IMR-90 (cell line): Measurements from ENCODE around the gene RASGEF1C. TPM values are rescaled to one million over a fixed set of nuclear protein-coding genes. Genes with fewer than 3 reads are reported as not detected.

ENCODE experiments used
- ATAC-seq: fragments of 200-7000 bp; cut with Tn5 transposase; 2 replicates; pipeline ENCODE4 v1.9.1; 2020; ENCODE audit warnings: low read depth, mild to moderate bottlenecking, moderate library complexity
- BruUV-seq: library from RNA; stranded (reverse); fragments of 400-500 nt; replicated peaks from 2 replicates; lab custom pipeline; 2021; lab: Mats Ljungman, UMichigan
- CTCF ChIA-PET: fragments of 300-600 bp; formaldehyde crosslinking; extraction: SDS; loops from one replicate; lab custom pipeline; 2021; ENCODE audit warnings: antibody characterized with exemption; lab: Yijun Ruan, JAX
- POLR2A ChIA-PET: fragments of 300-600 bp; sonication (Branson Sonifier 250); formaldehyde crosslinking; loops from one replicate; lab custom pipeline; 2022; ENCODE audit warnings: antibody characterized with exemption; ENCODE audit not compliant: unreplicated experiment; lab: Charles Lee
- DNase-seq: peaks from one replicate; pipeline ENCODE4 v3.0.0; 2013
- H2AFZ ChIP-seq: replicated peaks from 2 replicates; pipeline ENCODE3; 2013; ENCODE audit warnings: low read length, mild to moderate bottlenecking; ENCODE audit not compliant: poor library complexity
- H2AK5ac ChIP-seq: 2 replicates; pipeline ENCODE4 v1.6.1; 2013; ENCODE audit warnings: low read depth, low read length, inconsistent platforms
- H2AK9ac ChIP-seq: replicated peaks from 2 replicates; pipeline ENCODE3; 2013; ENCODE audit warnings: mild to moderate bottlenecking, low read depth, low read length, moderate library complexity; ENCODE audit not compliant: poor library complexity
- H2BK120ac ChIP-seq: 2 replicates; pipeline ENCODE4 v1.6.1; 2013; ENCODE audit warnings: low read depth, low read length, inconsistent platforms
- H2BK15ac ChIP-seq: 3 replicates; pipeline ENCODE4 v1.6.1; 2013; ENCODE audit warnings: low read depth, low read length, inconsistent platforms
- H2BK20ac ChIP-seq: 2 replicates; pipeline ENCODE4 v1.6.1; 2013; ENCODE audit warnings: low read depth, mild to moderate bottlenecking, inconsistent platforms, low read length, moderate library complexity
- H2BK5ac ChIP-seq: 2 replicates; pipeline ENCODE4 v1.6.1; 2013; ENCODE audit warnings: mild to moderate bottlenecking, low read depth, low read length, inconsistent platforms; ENCODE audit not compliant: poor library complexity, severe bottlenecking
- H3K14ac ChIP-seq: replicated peaks from 2 replicates; pipeline ENCODE4 v1.6.1; 2013; ENCODE audit warnings: low read depth, low read length, inconsistent platforms
- H3K18ac ChIP-seq: 2 replicates; pipeline ENCODE4 v1.6.1; 2013; ENCODE audit warnings: low read depth, low read length, control low read depth
- H3K23ac ChIP-seq: 2 replicates; pipeline ENCODE4 v1.6.1; 2013; ENCODE audit warnings: low read depth, low read length, inconsistent platforms
- H3K27ac ChIP-seq: 2 replicates; pipeline ENCODE4 v1.5.1; 2013; ENCODE audit warnings: mild to moderate bottlenecking, control low read depth, low read length; ENCODE audit not compliant: insufficient read depth
- H3K27me3 ChIP-seq: 2 replicates; pipeline ENCODE4 v1.6.1; 2013; ENCODE audit warnings: low read length; ENCODE audit not compliant: control insufficient read depth, insufficient read depth
- H3K36me3 ChIP-seq: 2 replicates; pipeline ENCODE4 v1.6.1; 2013; ENCODE audit warnings: low read length, mixed read lengths; ENCODE audit not compliant: control insufficient read depth, insufficient read depth
- H3K4ac ChIP-seq: 2 replicates; pipeline ENCODE4 v1.6.1; 2013; ENCODE audit warnings: low read depth, low read length, inconsistent platforms
- H3K4me1 ChIP-seq: 2 replicates; pipeline ENCODE4 v1.6.1; 2013; ENCODE audit warnings: low read length, mixed read lengths; ENCODE audit not compliant: control insufficient read depth, insufficient read depth
- H3K4me2 ChIP-seq: 2 replicates; pipeline ENCODE4 v1.6.1; 2013; ENCODE audit warnings: low read depth, mild to moderate bottlenecking, control low read depth, low read length, moderate library complexity
- H3K4me3 ChIP-seq: 2 replicates; pipeline ENCODE4 v1.5.1; 2013; ENCODE audit warnings: low read depth, mild to moderate bottlenecking, control low read depth, low read length, moderate library complexity; ENCODE audit not compliant: insufficient read depth
- H3K56ac ChIP-seq: 2 replicates; pipeline ENCODE4 v1.6.1; 2013; ENCODE audit warnings: low read length, inconsistent platforms; ENCODE audit not compliant: insufficient read depth; ENCODE audit errors: extremely low read depth
- H3K79me1 ChIP-seq, 2 experiments: 2 replicates each; pipeline ENCODE4 v1.6.1; 2013; ENCODE audit warnings: low read length in 2 of 2, inconsistent platforms in 1 of 2, low read depth in 1 of 2
- H3K9ac ChIP-seq: 2 replicates; pipeline ENCODE4 v1.6.1; 2013; ENCODE audit warnings: low read depth, low read length, control low read depth
- H3K9me1 ChIP-seq: 2 replicates; pipeline ENCODE4 v1.6.1; 2013; ENCODE audit warnings: low read length, inconsistent platforms; ENCODE audit not compliant: insufficient read depth
- H3K9me3 ChIP-seq: 2 replicates; pipeline ENCODE4 v1.6.1; 2013; ENCODE audit warnings: low read length; ENCODE audit not compliant: control insufficient read depth, insufficient read depth
- H4K20me1 ChIP-seq: 2 replicates; pipeline ENCODE4 v1.6.1; 2013; ENCODE audit warnings: low read length, inconsistent platforms; ENCODE audit not compliant: insufficient read depth
- H4K5ac ChIP-seq: 2 replicates; pipeline ENCODE4 v1.6.1; 2013; ENCODE audit warnings: mild to moderate bottlenecking, low read depth, low read length, control low read depth
- H4K8ac ChIP-seq, 2 experiments: 2 replicates each; pipeline ENCODE4 v1.6.1; 2013; ENCODE audit warnings: low read depth in 2 of 2, low read length in 2 of 2, control low read depth in 1 of 2, inconsistent platforms in 1 of 2
- H4K91ac ChIP-seq: 2 replicates; pipeline ENCODE4 v1.6.1; 2013; ENCODE audit warnings: low read depth, low read length, inconsistent platforms; ENCODE audit not compliant: insufficient read depth
- BHLHE40 ChIP-seq: fragments of 150-350 bp; IDR thresholded peaks from 2 replicates; pipeline ENCODE4 v1.6.1; 2016; ENCODE audit warnings: mild to moderate bottlenecking, low read depth, low read length
- CEBPB ChIP-seq: IDR thresholded peaks from 2 replicates; pipeline ENCODE4 v1.6.1; 2012; ENCODE audit warnings: low read depth, low read length, improper control_type of control experiment
- CHD1 ChIP-seq: IDR thresholded peaks from 2 replicates; pipeline ENCODE4 v1.6.1; 2012; ENCODE audit warnings: low read depth, low read length, improper control_type of control experiment
- ELK1 ChIP-seq: fragments of 150-350 bp; IDR thresholded peaks from 2 replicates; pipeline ENCODE4 v1.6.1; 2016; ENCODE audit warnings: low read depth, mild to moderate bottlenecking, low read length, moderate library complexity, borderline replicate concordance
- FOS ChIP-seq: fragments of 150-350 bp; IDR thresholded peaks from 2 replicates; pipeline ENCODE4 v1.6.1; 2016; ENCODE audit warnings: low read depth, low read length
- MXI1 ChIP-seq: IDR thresholded peaks from 2 replicates; pipeline ENCODE4 v1.6.1; 2012; ENCODE audit warnings: low read depth, mild to moderate bottlenecking, low read length, moderate library complexity, borderline replicate concordance
- RCOR1 ChIP-seq: IDR thresholded peaks from 2 replicates; pipeline ENCODE4 v1.6.1; 2012; ENCODE audit warnings: mild to moderate bottlenecking, low read length, improper control_type of control experiment; ENCODE audit not compliant: insufficient replicate concordance
- SMC3 ChIP-seq: fragments of 150-350 bp; IDR thresholded peaks from 2 replicates; pipeline ENCODE4 v1.6.1; 2016; ENCODE audit warnings: low read depth, mild to moderate bottlenecking, antibody characterized with exemption, low read length, moderate library complexity
- USF2 ChIP-seq: fragments of 150-350 bp; IDR thresholded peaks from 2 replicates; pipeline ENCODE4 v1.6.1; 2017; ENCODE audit warnings: mild to moderate bottlenecking, antibody characterized with exemption, low read length, low read depth
- whole genome bisulfite sequencing, 2 experiments: methylation state at CpG; one replicate each; pipeline versions ENCODE4 v1.1.5 to v1.1.7; 2013; ENCODE audit warnings: missing lambda C conversion rate in 2 of 2; ENCODE audit not compliant: insufficient read length in 1 of 2; ENCODE audit errors: extremely low coverage in 2 of 2; 5-methylcytosine and 5-hydroxymethylcytosine counted together
- dilution Hi-C: fragments of 300-500 bp; cut with HindIII; formaldehyde crosslinking; loops from one replicate; pipeline ENCODE4 v1.14.3; 2018; ENCODE audit warnings: low sequenced_read_pairs; ENCODE audit not compliant: unreplicated experiment
- in situ Hi-C: fragments of 300-500 bp; cut with MboI; formaldehyde crosslinking; loops from 3 replicates; pipeline ENCODE4 v1.14.3; 2019; ENCODE audit warnings: low sequenced_read_pairs, inconsistent platforms, mixed read lengths
- intact Hi-C: fragments of 100-400 bp; cut with micrococcal nuclease; formaldehyde crosslinking; loops from 2 replicates; pipeline ENCODE4 v1.10.0; 2022
- polyA plus RNA-seq, 3 experiments: library from polyadenylated mRNA; depleted of rRNA; stranded (reverse); fragments of >200 nt; gene quantifications; 2 replicates each; pipeline ENCODE4 v1.2.3, GENCODE V29; 2012; ENCODE audit warnings: low replicate concordance in 1 of 3
- total RNA-seq: library from RNA; depleted of rRNA; stranded (reverse); fragments of >200 nt; gene quantifications from 2 replicates; pipeline ENCODE4 v1.2.3, GENCODE V29; 2012

The RASGEF1C gene
- total and polyA plus RNA-seq, 2 of the 4 experiments (the other 2 are of a cell fraction), result not detected

- H3K56ac ChIP-seq, result no peak overlapping the region
- no peak overlapping the region for H2AK5ac ChIP-seq
- dilution Hi-C loops (no loop called here), in situ Hi-C loops (no loop called here), intact Hi-C loops (no loop called here)
- no peak for TF ChIP-seq RCOR1
- TF ChIP-seq CEBPB, result no peak
- TF ChIP-seq FOS, result no peak
- TF ChIP-seq ELK1, result no peak
- no peak for TF ChIP-seq USF2
- no peak for TF ChIP-seq CHD1
- no peak for TF ChIP-seq MXI1
- no peak for TF ChIP-seq SMC3
- TF ChIP-seq BHLHE40, result no peak
- no peaks in the 10 kb centered on the region; the same call in 1 of the 2 replicates for H3K4me1 ChIP-seq
- H3K9ac ChIP-seq, result no peak overlapping the region
- 17% methylated on average over 1 of the region's 9 CpGs; no CpG with 5 or more reads in 1 of the 2 experiments for WGBS, 2 experiments
- H4K20me1 ChIP-seq, result no peaks in the 10 kb centered on the region
- ChIA-PET POLR2A (no interaction called here), CTCF (no interaction called here)
- H3K79me1 ChIP-seq, result no peaks in the 10 kb centered on the region
- H2BK120ac ChIP-seq, result no peak overlapping the region
- ATAC-seq, result no peak
- H4K91ac ChIP-seq, result no peak overlapping the region
- no peak overlapping the region for H3K4ac ChIP-seq
- H3K4me2 ChIP-seq, result no peak overlapping the region
- BruUV-seq, result no TSS peak
- H2BK20ac ChIP-seq, result no peak overlapping the region
- no peak overlapping the region for H3K14ac ChIP-seq
- no peak overlapping the region for H2AK9ac ChIP-seq
- H4K5ac ChIP-seq, result no peak overlapping the region
- H3K9me1 ChIP-seq, result no peaks in the 10 kb centered on the region
- no peak overlapping the region for H3K4me3 ChIP-seq
- H3K9me3 ChIP-seq, result no peaks in the 10 kb centered on the region
- no peak overlapping the region for H2BK5ac ChIP-seq
- no peak overlapping the region for H3K18ac ChIP-seq
- H2BK15ac ChIP-seq, result no peak overlapping the region
- no peaks in the 10 kb centered on the region for H3K36me3 ChIP-seq
- DNase-seq, result no peak
- H3K23ac ChIP-seq, result no peak overlapping the region
- no peak overlapping the region for H3K27ac ChIP-seq
- H3K27me3 ChIP-seq, result peaks cover 13% of the 10 kb centered on the region
- no peak overlapping the region for H2AFZ ChIP-seq
- no peak overlapping the region for H4K8ac ChIP-seq
These were observed 87.1 kb downstream of the RASGEF1C start for GRCh38 chr5:180121826-180122413.
